IPS-NIHi7 (cell line): ENCODE results near the gene ZCCHC12.
"Not testable (repeated sequence)": the region's sequence is repeated elsewhere in the genome, so short reads cannot be mapped to it uniquely, and the experiment has no call there.

Experiments
- DNase-seq: peaks from one replicate; pipeline ENCODE4 v3.0.0; 2012; ENCODE audit warnings: mixed read lengths; ENCODE audit errors: extremely low spot score

Gene ZCCHC12

DNA sequence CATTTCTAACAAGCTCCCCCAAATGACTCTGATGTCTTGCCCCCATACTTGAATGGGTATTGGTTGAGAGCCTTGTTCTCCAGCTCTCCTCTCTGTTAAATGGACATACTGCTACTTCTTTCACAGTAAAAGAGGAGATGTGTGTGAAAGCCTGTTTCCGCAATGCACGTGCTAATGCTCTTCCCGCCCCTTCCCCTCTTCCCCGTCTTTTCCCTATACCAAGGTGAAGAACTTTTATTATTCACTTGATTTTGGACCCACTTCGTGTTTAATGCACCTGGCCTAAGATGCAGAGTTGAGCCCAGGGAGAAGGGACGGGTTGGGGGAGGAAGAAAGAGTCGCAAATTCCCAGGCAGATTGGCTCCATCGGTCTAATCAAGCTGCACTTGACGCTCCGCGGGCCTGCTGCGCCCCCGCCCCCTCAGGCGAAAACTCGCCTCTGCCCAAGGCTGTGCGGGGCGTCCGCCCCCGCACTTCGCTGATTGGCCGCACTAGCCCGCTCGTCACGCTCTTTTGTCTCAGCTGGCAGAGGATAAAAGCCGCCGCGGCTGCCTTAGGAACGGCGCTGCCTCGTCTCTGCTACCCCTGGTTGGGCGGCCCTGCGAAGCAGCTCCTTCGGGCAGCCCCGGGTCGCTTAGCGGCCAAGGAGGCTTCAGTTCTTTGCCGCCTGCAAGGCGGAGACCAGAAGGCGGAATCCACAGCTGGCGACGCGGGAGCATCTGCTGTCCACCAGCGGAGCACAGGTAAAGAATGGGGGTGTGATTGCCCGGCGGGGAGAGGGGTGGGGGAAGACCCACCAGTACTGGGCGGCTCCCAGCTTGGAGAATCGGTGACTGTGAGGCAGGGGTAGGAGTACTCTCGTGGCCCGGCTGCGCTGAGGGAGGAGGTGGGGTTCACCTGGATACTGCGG, at the start of gene ZCCHC12:
TSS of gene ZCCHC12 (plus strand) at position 562 of the 910 bp plus-strand sequence. CDS start 1,421 bp downstream, outside the sequence.
- peak; percentile 98 for DNase-seq

DNA sequence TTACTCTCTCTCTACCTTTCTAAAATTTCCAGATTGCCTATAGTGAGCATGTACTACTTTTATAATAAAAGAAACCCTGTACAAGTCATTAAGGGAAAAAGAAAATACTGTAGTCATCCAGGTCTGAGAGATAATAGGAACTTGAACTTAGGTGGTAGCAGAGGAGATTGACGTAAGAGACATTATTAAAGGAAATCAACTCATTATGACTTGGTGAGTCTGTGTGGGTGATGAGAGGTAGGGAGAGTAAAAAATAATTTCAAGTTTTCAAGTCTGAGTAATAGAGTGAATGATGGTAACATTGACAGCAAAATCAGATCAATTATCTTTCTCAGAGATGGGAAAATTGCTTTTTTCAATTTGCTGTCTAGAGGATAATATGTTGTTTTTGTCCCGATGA, 44.0 kb upstream of the ZCCHC12 start:
- DNase-seq, result no peak

DNA sequence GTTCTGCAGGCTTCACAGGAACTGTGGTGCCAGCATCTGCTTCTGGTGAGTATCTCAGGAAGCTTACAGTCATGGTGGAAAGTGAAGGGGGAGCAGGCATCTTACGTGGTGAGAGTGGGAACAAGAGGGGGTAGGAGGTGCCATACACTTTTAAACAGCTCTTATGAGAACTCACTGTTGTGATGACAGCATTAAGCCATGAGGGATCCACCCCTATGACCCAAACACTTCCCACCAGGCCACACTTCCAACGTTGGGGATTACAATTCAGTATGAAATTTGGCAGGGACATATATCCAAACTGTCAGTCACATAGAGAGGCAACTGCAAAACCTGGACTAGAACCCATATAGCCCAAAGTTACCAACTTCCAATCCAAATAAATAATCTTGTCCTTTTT, 43.1 kb upstream of the ZCCHC12 start:
- no peak for DNase-seq

GRCh38 chrX:118780911-118781310, 42.7 kb upstream of the ZCCHC12 start:
- DNase-seq, result no peak

- DNase-seq, result no peak
These were observed 27.9 kb upstream of the ZCCHC12 start for GRCh38 chrX:118795528-118796280.

- DNase-seq, result no peak
These were observed 20.8 kb upstream of the ZCCHC12 start for GRCh38 chrX:118802857-118803256.

- peak; percentile 74 for DNase-seq
These were observed 16.2 kb upstream of the ZCCHC12 start for GRCh38 chrX:118807151-118808017.

- not testable (repeated sequence) for DNase-seq
These were observed 6.4 kb upstream of the ZCCHC12 start for GRCh38 chrX:118817257-118817656.

DNA sequence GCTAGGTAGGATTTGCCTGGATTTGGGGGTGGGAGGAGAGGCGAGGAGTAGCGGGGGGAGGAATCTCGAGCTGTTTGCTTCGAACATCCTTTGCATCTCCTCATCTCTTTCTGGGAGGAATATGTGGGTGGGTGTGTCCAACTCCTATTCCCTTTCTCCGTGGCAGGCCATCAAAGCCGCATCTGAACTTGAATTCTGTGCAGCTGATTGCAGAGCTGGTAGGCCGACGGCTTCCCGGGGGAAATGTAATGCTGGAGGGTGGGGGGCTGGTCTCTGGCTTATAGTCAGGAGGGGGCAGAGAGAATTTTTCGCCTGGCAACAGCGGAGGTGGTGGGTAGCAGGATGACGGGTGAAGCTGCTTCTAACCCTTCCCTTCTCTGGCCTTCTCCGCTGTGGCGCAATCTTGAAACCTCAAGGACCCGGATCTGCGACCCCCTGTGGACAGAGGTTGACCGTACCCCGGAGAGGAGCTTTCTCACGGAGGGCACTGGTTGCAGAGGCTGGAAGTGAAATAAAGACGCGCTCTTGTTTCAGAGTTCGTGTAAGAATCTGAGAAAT, 628 bp downstream of the ZCCHC12 start:
- peak; percentile 39 for DNase-seq

DNA sequence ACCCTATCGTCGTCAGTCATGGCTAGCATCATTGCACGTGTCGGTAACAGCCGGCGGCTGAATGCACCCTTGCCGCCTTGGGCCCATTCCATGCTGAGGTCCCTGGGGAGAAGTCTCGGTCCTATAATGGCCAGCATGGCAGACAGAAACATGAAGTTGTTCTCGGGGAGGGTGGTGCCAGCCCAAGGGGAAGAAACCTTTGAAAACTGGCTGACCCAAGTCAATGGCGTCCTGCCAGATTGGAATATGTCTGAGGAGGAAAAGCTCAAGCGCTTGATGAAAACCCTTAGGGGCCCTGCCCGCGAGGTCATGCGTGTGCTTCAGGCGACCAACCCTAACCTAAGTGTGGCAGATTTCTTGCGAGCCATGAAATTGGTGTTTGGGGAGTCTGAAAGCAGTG, 1.6 kb downstream of the ZCCHC12 start:
- DNase-seq, result no peak

DNA sequence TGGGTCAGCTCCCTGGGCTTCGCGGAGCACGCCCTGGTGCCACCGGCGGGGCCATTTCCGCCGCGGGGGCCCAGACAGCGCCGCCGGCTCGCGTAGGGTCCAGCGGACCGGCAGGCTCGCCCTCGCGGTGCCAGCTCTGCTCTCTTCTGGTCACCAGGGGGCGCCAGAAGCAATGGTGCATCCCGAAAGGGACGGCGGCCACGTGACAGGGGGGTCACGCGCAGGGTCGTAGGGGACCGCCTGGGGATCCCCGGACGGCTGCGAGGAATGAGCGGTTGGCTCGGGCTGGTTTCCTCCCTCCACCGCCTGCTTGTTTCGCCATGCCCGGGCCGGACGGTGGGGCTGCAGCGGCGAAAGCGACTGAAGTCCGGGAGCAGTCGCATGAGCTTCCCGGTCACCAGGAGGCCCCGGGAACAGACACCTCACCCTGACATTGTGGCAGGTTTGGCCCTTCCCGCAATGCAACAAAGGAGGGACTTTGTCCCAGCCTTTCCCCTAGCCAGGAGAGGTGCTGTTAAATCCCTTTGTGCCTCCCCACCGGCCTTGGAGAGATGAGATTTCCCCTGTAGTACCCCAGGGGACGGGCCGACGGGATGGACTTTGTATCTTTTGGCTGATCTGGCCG, 15.8 kb downstream of the ZCCHC12 start:
- DNase-seq, result peak; percentile 91

DNA sequence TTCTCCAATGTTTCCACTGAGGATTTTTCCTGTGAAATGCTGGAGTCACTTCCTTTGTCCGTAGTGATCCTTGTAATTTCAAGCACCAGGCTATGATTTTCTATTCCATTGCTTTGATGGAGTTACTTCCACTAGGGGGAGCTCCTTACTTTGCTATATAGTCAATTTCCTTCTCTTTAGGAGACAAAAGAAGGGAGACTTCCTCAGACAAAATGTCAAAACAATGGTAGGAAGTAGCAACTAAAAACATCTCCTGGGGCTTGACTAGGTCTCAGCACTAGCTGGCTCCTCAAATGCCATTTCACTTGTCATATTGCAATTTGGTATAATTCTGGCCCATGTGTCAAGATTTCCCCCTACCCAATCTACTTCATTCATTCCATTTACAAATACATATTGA, 24.1 kb downstream of the ZCCHC12 start:
- peak; percentile 62 for DNase-seq

DNA sequence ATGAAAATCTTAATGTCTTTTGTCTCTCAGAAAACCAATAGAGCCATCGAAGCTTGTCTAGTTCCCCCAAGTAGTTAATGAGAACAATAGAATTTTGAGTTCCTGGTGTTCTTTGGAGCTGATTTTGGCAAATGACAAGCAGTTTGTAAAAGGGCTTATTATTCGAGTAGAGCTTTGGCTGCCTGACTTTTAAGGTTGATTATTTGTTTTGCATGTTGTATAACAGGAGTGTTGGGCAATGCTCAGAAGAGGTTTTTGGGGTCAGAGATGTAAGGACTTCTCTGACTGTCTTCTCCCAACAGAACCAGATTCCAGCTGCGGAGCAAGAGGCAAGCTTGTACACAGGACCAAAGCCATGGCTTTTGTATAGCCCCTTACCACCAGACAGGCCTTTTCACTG, 30.0 kb downstream of the ZCCHC12 start:
- no peak for DNase-seq

GRCh38 chrX:118855681-118856310, 32.2 kb downstream of the ZCCHC12 start:
- no peak for DNase-seq

GRCh38 chrX:118857006-118857405, 33.4 kb downstream of the ZCCHC12 start:
- DNase-seq, result no peak

DNA sequence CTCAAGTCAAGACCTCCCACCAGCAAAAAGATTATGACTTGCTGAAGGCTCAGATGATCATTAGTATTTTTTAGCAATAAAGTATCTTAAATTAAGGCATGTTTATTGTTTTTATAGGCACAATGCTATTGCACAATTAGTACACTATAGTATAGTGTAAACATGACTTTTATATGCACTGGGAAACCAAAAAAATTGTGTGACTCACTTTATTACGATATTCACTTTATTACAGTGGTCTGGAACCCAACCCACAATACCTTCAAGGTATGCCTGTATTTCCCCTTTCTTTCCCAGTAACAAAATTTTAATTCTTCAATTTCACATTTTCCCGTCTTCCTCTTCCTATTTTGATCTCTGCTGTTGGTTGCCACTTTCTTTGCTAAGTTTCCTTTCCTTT, 37.7 kb downstream of the ZCCHC12 start:
- DNase-seq, result no peak

DNA sequence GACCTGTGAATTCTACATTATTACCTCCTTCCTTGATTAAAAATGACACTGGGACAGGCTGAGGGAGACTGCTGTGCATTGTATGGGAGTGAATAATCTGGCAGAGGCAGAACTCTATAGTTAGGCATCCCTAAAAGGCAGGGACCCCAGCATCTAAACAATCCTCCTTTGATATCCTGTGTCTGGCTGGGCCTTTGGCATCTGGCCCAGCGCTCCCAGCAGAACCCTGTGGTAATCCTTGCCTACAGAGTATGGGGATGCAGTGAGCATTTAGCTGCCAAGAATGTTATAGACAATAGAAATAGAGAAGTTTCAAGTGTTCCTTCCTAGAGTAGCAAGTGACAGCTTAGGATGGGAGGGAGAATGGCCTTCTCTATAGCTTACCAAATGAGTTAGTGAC, 38.5 kb downstream of the ZCCHC12 start:
- DNase-seq, result no peak

GRCh38 chrX:118862979-118863378, 39.4 kb downstream of the ZCCHC12 start:
- DNase-seq, result no peak

GRCh38 chrX:118864063-118864635, 40.5 kb downstream of the ZCCHC12 start:
- no peak for DNase-seq

DNA sequence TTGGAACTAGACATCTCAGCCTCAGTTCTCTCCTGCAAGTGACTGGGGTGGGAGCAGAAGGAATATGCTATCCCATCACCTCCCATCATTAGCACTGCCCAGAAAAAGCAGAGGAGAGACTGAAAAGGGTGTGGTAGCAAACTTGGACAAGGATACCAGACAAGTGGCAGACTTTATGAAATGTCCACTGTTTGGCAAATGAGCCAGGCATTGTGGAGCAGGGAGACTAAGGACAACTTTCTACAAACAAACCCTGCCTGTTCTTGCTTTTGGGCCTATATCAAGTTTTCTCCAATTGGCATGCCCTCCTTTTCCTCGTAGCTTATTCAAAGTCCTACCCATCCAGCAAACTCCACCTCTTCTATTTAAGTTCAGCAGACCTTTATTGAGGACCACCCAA, 41.6 kb downstream of the ZCCHC12 start:
- no peak for DNase-seq
